Omental fat pad (tissue), 4 donors: ENCODE data around the gene EDARADD. TPM values are rescaled to one million over a fixed set of nuclear protein-coding genes. Genes with fewer than 3 reads are reported as not detected.

Experiments
- ATAC-seq: fragments of 150-250 bp; one replicate; pipeline ENCODE4 v1.9.1; 2016; ENCODE audit warnings: mild to moderate bottlenecking, moderate library complexity; ENCODE audit not compliant: low FRiP score
- DNase-seq: peaks from one replicate; pipeline ENCODE4 v3.0.0-alpha.2; 2019; ENCODE audit warnings: low spot score
- CTCF ChIP-seq, 3 donors: fragments of 450-650 bp; IDR thresholded peaks; one replicate each; pipeline ENCODE4 v1.5.1; 2016 to 2017; ENCODE audit warnings: antibody characterized with exemption in 3 of 3, mild to moderate bottlenecking in 3 of 3, moderate library complexity in 2 of 3
- total RNA-seq, 4 donors: library from RNA; depleted of rRNA; stranded (reverse); fragments of >200 nt; gene quantifications; one replicate each; pipeline ENCODE4 v1.1.0, GENCODE V29; 2016

EDARADD gene
- total RNA-seq, 4 donors from 2014 or later, result 0.24 to 1.2 (median 0.25) TPM; not detected in 1

GRCh38 chr1:236419502-236419901 is 25.4 kb downstream of the EDARADD start:
- DNase-seq (no peak), ATAC-seq (no peak)
- no peak for TF ChIP-seq CTCF (IDR thresholded peaks at IDR 0.05)

GRCh38 chr1:236421022-236421421 is 26.9 kb downstream of the EDARADD start:
- TF ChIP-seq CTCF (IDR thresholded peaks at IDR 0.05), result no peak
- ATAC-seq (no peak), DNase-seq (no peak)

- no peak for TF ChIP-seq CTCF (IDR thresholded peaks at IDR 0.05)
- no peak for ATAC-seq
Observed at GRCh38 chr1:236421850-236422516, 27.9 kb downstream of the EDARADD start.

GRCh38 chr1:236422517-236422876 is 28.4 kb downstream of the EDARADD start:
- DNase-seq (no peak), ATAC-seq (no peak)
- no peak for TF ChIP-seq CTCF (IDR thresholded peaks at IDR 0.05)

More at GRCh38 chr1:236421850-236422516, 27.9 kb downstream of the EDARADD start:
- DNase-seq, result no peak

GRCh38 chr1:236425031-236425663 is 31.1 kb downstream of the EDARADD start:
- DNase-seq (no peak), ATAC-seq (no peak)
- no peak for TF ChIP-seq CTCF (IDR thresholded peaks at IDR 0.05)

- TF ChIP-seq CTCF (IDR thresholded peaks at IDR 0.05), result no peak
- DNase-seq (no peak), ATAC-seq (no peak)
Observed at GRCh38 chr1:236426215-236426614, 32.1 kb downstream of the EDARADD start.

GRCh38 chr1:236429715-236430274 is 35.7 kb downstream of the EDARADD start:
- ATAC-seq, result no peak
- no peak for TF ChIP-seq CTCF (IDR thresholded peaks at IDR 0.05)
- no peak for DNase-seq
